ENCODE measurements around the gene GET4.

Gene GET4

GRCh38 chr7:886626-887487 lies 10.5 kb downstream of the GET4 start:
- DNase-seq = no peak

- no peak for DNase-seq
Observed at GRCh38 chr7:887488-887820, 11.1 kb downstream of the GET4 start.

DNA sequence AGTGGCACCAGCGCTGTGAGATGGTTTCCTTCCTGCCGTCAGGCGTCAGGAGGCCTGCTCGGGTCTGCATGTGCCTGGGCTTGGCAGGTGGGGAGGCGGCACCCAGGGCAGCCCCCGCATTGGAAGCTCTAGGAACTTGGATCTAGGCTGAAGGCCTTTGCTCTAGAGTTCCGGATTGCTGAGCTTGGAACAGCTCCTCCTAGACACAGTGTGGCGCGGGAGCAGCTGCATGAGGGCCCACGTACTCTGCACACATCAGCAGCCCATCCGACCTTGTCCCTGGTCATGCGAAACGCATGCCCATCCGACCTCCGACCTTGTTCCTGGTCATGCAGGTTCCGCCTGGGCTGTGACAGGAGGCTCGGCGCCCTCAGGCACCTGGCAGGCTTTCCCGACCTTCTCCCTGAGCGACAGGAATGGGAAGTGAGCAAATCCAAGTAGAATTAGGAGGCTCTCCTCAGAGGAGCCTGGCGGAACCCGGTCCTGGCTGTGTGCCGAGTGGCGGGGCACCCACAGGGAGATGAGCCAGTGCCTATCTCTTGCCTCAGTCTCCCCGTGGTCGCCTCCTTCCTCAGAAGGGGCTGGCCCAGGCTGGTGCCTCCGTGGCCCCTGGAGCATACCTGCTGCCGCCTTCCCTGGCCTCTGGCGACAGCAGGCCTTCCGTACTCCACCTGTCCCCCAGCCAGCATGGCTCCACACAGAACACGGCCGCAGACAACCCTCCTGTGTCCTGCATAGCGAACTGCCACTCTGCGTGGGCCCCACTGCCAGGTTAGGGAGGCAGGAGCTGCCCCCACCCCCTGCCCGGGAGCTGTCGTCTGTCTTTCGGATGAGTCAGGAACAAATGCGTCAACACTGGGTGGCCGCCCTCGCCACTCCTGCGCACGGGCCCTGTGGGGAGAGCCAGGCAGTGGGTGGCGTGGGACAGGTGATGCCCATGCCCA lies 12.0 kb downstream of the GET4 start:
- DNase-seq = no peak

DNA sequence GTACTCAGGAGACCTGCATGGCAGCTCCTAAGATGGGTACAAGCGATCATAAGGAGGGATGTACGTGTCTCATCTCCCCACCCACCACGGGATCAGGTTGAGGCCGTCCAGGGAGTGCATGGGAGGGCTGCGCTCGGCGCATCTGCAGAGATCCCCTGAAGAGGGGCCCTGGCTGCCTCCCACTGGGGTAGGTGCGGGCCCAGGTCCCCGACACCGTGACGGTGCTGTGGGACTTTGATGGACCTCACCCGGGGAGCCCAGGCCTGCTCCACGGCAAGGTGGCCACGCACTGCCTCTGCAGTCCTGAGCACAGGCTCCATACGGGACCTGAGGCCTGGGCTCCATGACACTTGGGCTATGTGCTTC lies 12.7 kb downstream of the GET4 start:
- no peak for DNase-seq

GRCh38 chr7:889391-889790 lies 13.0 kb downstream of the GET4 start:
- DNase-seq = no peak

- DNase-seq = no peak
Observed at GRCh38 chr7:890868-891267, 14.5 kb downstream of the GET4 start.

DNA sequence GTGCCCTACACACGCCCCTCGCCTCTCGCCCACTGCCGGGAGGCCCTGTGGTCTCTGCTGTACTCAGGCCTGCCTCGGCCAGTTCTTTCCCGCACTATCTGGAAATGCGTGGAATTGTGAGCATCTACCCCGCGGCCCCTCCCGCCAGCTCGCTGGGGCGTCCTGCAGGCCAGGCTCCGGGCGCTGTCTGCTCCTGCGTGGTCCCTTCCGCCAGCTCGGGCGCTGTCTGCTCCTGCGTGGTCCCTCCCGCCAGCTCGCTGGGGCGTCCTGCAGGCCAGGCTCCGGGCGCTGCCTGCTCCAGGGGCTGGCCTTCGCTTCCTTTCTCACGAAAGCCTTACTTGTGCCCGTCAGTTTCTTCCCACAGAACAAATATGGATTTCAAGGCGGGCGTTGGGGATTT lies 14.9 kb downstream of the GET4 start:
- DNase-seq = no peak

DNA sequence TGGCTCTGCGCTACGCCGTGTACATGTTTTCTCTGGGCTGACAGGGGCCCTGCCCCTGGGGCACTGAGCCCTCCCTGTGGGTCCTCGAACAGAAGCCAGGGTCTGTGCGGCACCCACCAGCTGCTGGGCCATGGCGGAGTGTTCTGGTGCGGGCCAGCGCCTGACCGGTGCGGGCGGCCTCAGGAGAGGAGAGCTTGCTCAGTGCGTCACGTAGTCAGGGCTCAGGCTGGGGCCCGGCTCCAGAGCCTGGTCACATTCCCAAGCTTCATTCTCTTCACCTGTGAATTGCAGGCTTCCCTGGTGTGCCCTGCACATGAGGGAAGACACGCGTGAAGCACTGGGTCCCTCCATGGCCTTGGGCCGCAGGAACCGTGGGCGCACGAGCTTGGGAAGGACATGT lies 15.5 kb downstream of the GET4 start:
- no peak for DNase-seq

GRCh38 chr7:892648-893593 lies 16.6 kb downstream of the GET4 start:
- DNase-seq = no peak

GRCh38 chr7:893686-894085 lies 17.3 kb downstream of the GET4 start:
- no peak for DNase-seq

GRCh38 chr7:894164-894867 lies 18.0 kb downstream of the GET4 start:
- no peak for DNase-seq

DNA sequence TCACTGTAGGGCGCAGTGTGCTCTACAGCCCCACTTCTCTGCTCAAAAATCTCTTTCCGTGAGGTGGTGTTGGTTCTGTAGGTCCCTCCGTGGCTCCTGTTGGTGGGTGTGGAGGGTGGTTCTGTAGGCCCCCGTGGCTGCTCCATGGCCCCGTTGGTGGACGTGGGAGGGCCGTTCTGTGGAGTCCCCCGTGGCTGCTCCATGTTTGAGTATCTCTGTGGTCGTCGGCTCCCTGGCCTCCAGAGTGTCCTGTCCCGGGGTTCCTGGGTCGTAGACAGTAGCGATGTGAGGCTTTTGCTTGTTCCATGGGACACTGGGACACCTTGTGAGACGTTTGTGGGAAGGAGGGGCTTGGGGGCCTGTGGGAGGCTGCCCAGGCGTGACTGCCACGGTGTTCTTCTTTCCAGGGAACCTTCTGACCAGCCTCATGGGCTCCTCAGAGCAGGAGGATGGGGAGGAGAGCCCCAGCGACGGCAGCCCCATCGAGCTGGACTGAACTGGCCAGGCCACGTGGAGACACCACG lies 18.6 kb downstream of the GET4 start:
- DNase-seq = no peak

DNA sequence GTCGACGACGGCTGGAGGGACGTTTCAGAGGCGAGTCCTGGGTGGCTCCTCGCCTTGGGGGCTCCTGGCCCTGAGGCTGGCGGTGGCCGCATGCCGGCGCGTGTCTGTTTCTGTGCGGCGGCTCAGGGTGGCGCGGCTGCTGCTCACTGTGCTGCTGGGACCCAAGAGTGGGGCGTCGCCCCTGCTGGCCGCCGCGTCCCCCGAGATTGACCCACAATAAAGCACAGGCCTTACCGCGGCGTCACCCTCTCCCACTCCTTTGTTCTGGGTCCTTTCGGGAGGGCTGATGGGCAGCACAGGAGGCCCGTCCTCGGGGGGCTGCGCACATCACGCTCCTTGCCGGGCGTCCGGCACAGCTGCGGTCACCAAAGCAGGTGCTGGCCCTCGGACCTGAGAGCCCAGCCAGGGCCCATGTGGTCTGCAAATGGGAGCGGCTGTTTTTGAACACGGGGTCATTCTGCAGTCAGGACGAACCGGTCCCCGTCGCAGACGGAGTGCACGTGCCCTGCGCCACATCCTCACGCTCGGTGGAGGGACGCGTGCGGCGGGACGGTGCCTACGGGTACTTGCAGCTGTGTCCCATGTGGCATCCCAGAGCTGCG lies 19.2 kb downstream of the GET4 start:
- DNase-seq = no peak

- no peak for DNase-seq
Observed at GRCh38 chr7:896346-897075, 20.2 kb downstream of the GET4 start.

- no peak for DNase-seq
Observed at GRCh38 chr7:897086-897485, 20.7 kb downstream of the GET4 start.

- no peak for DNase-seq
Observed at GRCh38 chr7:897771-898376, 21.5 kb downstream of the GET4 start.

- DNase-seq = no peak
Observed at GRCh38 chr7:898460-898854, 22.1 kb downstream of the GET4 start.

DNA sequence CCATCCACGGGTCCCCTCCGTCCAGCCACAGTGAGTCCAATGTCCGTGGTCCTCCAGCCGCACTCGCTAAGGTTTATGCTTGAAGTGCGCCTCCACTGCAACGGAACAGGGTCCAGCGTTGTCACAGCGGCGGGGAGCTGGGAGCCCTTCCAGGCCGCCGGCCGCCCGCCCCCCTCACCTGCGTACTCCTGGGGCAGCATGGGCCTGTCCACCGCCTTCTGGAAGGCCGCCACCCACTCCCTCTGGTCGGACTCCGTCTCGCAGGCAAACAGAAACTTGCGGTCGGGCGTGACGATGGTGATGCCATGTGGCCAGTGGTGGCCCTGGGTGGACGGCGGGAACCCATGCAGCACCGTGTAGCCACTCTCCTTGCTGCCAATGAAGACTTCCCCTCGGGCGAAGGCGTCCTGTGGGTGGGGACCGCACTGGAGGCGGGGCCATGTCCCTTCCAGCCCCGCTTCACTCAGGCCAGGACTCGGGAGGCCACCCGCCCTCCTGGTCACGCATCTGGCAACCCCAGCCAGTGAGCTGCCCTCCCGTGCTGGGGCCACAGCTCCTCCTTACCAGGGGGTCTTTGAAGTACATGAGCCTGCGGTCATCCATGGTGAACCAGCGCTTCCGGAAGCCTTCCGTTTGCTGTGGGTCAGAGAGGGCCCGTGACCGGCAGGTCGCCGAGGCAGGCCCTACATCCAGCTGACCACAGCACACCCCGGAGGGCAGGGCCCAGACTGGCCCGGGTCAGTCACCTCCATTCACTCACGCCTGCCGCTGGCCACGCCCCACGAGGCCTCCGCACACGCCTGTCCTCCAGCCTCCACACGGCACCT lies 22.7 kb downstream of the GET4 start:
- DNase-seq = no peak

DNA sequence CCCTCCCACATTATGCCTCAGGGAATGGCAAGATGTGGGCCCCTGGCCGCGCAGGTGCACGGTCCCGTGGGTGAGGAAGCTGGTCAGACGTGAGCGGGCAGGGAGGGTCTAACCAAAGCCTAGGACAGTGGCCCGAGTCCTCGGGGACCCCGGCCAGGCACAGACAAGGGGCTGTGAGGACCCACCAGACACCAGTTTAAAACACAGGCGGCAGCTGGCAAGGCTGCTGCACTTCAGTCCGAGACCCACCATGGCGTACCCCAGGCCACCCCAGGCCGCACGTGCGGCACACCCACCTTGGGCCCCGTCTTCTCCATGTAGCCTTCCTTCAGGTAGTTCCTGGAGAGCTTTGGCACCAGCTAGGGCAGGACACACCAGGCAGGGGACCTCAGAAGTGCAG lies 23.5 kb downstream of the GET4 start:
- DNase-seq = no peak
